NCI-H2227 treated with DMSO at 0.1 percent for 48 hours (cell line): Measurements from ENCODE around the gene CFAP410.
"Not testable (repeated sequence)": the region's sequence is repeated elsewhere in the genome, so short reads cannot be mapped to it uniquely, and the experiment has no call there.

Experiments used
- DNase-seq: peaks from one replicate; lab custom pipeline; 2025; lab: John Stamatoyannopoulos, UW

CFAP410 gene

DNA sequence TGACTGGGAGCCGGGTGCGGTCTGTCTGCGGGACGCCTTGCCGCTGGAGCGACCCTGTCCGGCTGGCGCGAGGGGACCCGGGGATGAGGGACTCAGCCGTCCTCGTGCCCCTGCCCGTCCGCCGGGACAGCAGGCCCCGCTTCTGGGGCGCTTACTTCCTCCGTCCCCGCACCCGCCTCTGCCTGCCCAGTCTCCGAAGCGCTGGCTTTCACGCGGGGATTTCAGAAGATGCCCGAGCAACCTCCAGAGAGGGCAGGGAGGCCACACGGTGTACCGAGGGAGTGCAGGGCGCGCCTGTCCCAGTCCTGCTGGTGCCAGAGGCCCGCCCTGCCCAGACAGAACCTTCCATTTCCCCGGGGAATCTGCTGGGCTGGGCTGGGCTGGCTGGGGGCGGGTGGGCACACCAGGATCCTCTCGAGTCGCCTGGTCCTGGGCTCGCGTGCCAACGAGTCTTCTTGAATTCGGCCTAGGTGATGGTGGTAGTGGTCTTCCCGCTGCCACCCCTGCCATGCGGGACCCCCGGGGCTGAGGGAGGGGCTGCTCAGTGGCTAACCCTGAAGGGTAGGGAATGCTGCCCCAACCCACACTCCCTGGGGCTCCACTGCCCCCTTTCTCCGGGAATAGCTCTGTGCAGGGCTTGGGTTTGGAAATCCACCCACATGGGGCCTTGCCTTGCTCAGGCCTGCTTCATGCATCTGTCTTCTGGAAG, 11.7 kb upstream of the CFAP410 start:
- no peak for DNase-seq

DNA sequence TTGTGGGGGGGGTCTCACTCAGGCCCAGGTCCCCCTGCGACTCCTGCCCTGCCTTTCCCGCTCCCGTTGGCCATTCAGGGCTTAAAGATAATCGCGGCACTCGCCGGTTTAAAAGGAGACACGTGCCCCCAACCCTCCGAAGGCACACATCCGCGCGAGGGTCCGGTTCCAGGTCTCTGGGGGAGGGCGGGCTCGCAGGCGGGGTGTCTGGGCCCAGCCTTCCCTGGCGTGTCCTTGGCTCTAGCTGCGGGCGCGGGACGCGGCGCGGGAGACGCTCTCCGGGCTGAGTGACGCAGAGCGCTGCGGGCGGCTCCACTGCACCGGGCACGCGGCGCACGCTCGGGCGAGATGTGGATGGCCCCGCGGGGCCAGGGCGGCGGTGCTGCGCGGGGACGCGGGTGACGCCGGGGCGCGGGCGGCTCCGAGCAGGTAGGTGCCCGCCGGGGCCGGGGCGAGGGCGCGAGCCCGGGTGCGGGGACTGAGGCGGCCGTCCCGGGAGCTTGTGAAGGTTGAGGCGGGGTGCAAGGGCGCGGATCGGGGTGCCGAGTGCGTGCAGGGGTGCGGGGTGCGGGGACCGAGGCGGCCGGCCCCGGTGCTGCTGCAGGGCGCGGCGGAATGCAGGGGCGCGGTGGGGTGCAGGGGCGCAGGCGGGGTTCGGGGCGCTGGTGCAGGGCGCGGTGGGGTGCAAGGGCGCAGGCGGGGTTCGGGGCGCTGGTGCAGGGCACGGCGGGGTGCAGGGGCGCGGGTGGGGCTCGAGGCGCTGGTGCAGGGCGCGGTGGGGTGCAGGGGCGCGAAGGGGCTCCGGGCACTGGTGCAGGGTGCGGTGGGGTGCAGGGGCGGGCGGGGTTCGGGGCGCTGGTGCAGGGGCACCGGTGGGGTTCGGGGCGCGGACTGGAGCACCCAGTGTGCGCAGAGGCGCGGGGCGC, 10.9 kb upstream of the CFAP410 start:
- no peak for DNase-seq

DNA sequence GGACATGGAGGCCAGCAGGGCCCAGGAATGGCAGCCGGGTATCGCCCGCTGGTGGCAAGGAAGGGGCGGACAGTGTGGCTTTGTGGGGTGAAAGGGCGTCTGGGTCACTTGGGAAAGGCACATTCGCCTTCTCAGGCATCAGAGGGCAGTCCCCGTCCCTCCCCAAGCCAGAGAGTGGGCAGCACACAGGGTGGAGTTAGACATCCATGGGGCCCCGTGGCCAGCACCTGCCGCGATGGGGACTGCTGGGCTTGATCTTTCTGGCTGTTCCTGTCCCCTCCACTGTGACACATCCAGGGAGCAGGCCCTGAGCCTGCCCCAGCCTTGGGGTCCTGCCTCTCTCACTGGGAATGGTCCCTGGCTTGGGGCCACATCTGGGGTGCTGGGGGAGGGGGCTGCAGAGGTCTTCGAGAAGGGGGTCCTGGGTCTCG, 10.2 kb upstream of the CFAP410 start:
- DNase-seq, result no peak

DNA sequence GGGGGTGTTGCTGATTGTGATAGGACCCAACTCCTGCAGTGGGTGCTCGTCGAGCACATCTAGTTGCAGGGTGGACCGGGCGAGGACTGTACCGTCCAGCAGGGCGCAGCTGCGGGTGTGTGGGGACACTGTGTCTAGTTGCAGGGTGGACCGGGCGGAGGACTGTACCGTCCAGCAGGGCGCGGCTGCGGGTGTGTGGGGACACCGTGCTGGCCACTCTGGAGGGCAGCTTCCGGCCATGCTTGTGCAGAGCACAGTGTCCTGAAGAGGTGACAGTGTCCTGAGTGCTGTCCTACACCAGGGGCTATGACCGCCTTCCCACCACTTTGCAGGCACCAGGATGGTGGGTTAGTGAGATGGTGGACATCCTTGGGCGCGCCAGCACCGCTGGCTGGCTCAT, 9.7 kb upstream of the CFAP410 start:
- no peak for DNase-seq

DNA sequence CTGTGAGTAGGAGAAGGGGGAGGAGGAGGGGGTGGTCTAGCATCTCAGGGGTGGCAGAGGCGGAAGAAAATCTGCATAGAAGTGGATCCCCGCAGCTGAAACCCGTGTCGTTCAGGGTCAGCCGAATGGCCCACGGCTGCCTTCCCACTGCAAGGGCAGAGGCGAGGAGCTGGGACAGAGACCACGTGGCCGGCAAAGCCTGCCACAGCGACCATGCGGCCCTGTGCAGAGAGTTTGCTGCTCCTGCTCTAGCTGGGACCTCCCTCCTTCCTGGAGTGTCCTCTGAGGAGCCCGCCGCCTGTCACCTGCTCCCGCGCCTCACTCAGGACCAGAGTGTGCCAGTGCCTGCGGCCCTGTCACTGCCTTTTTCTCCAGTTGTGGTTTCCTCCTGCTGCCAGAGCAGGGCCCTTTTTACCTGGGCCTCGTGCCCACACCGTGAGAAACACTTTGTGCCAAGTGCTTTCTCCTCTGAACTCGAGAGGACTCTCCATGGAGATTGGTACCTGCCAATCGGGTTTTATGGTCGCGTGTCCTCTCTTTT, 8.8 kb upstream of the CFAP410 start:
- DNase-seq, result no peak

DNA sequence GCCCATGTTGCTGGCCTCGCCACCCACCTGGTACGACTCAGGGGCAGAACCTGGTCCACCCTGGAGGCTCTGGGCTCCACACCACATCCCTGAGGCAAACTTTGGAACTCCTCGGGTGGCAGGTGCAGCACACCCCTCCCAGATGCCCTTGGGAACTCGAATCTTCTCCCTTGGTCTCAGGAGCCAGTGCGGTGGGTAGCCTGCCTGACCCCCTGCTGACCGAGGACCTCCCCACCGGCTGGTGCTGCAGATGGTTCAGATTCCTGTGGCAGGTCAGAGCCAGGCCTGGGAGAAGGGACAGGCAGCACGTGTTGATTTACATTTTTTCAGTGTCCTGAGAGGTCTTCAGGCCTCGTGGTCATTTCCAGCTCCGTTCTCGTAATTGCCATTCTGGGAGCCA, 6.3 kb upstream of the CFAP410 start:
- DNase-seq, result no peak

DNA sequence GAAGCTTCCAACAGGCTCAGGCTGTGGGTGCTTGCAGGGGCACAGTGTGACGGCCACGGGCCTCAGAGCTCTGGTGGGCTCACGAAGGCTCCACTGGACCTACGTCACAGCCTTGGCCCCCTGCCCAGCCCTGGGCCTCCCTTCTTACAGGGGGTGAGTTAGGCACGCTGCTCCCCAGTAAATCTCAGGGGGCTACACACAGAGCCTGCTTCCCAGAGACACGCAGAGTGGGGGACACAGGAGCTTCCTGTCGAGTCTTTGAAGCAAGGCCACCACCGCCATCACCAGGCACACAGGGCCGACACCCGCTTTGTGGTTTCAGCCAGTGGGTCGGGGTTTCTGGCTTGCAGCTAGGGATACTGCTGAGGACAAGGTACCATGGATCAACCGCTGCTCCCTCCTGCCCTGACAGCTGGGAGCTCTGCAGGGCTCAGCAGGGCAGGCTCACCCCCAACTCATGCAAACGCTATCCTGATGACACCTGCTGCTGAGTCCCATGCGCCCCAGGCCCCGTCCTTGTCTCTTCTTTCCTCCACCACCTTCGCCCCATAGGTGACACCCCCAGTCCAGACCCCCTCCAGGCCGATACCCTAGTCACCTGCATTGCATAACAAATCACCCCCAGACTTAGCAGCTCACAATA, 5.5 kb upstream of the CFAP410 start:
- DNase-seq, result no peak

DNA sequence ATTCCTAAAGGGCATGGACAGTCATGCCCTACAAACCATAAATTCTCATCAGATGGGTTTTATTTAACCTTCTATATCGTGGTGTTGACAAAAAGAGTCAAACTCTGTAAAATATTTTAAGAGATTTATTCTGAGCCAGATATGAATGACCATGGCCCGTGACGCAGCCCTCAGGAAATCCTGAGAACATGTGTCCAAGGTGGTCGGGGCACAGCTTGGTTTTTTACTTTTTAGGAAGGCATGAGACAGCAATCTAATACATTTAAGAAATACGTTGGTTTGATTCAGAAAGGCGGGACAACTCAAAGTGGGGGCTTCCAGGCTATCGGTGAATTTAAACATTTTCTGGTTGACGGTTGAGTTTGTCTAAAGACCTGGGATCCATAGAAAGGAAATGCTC, 3.8 kb upstream of the CFAP410 start:
- DNase-seq, result not testable (repeated sequence)

DNA sequence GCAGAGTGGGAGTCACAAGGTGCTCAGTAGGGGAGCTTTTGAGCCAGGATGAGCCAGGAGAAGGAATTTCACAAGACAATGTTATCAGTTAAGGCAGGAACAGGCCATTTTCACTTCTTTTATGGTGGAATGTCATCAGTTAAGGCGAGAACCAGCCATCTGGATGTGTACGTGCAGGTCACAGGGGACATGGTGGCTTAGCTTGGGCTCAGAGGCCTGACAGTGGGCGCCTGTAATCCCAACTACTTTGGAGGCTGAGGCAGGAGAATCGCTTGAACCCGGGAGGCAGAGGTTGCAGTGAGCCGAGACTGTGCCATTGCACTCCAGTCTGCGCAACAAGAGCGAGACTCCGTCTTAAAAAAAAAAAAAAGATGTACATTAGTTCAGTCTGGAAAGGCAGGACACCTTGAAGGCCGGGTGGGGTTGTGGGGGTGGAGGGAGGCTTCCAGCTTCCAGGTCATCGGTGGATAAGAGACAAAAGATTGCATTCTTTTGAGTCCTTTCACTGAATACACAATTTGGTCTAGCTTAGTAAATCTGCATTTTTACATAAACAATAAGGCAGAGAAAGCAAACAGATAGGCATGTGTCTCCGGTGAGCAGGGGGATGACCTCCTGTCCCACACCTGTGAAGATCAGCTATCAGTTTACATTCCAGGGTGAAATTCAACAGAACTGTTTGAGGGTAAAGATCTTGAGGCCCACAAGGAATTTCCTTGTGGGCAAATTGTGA, 2.7 kb upstream of the CFAP410 start:
- DNase-seq, result not testable (repeated sequence)

DNA sequence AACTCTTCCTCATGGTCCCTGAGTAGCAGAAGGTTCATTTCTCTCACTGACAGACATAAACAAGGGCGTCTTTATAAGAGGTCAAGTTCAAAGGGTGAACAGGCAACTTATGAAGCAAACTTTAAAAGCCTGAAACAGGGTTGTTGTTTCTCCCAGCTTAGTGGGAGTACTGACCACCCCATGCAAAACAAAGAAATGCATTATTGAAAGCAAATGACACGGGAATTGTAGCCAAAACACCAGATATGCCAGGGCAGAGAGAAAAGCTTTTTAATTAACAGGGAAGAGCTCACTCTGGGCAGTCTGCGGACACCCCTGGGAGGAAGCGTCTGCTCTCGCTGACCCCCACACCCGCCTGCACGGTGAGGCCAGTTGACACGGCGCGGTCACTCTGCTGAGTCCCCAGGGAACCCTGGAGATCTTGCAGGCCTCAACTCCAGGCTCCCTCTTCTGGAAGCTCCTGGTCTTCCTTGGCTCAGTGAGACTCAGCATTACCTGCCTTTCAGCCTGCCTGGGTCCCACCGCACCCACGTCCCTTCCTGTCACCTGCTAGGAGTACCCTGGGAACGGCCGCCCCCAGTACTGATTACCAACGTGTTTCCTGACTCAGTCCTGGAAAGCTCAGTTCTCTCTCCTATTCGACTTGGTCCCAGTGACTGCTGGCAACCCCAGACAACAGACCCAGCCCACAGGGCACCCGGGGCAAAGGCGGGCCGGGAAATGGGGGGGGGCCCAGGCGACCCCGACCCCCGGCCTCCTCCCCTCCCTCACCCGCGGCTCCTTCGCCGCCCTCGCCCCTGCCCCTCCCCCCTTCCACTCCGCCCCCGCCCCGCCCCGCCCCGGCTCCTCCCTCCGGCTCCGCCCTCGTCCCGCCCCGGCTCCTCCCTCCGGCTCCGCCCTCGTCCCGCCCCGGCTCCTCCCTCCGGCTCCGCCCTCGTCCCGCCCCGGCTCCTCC, 972 bp downstream of the CFAP410 start:
- DNase-seq, result peak; percentile 35

DNA sequence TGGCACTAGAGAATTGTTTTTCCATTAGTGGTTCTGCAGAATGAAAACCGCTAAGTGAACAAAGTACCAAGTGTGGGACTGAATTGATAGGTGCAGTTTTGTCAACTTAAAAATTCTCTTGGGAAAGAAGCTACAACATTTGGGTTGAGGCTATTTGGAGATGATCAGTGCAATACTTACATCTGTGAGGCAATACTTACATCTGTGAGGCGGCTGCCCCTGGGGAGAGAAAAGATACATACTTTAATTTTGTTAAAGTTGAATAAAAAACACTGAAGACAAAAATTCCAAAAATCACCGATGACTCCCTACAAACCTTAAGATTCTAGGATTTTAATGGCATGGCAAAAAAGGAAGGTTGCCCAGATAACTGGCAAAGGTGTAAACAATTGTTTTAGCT, 1.7 kb downstream of the CFAP410 start:
- no peak for DNase-seq

DNA sequence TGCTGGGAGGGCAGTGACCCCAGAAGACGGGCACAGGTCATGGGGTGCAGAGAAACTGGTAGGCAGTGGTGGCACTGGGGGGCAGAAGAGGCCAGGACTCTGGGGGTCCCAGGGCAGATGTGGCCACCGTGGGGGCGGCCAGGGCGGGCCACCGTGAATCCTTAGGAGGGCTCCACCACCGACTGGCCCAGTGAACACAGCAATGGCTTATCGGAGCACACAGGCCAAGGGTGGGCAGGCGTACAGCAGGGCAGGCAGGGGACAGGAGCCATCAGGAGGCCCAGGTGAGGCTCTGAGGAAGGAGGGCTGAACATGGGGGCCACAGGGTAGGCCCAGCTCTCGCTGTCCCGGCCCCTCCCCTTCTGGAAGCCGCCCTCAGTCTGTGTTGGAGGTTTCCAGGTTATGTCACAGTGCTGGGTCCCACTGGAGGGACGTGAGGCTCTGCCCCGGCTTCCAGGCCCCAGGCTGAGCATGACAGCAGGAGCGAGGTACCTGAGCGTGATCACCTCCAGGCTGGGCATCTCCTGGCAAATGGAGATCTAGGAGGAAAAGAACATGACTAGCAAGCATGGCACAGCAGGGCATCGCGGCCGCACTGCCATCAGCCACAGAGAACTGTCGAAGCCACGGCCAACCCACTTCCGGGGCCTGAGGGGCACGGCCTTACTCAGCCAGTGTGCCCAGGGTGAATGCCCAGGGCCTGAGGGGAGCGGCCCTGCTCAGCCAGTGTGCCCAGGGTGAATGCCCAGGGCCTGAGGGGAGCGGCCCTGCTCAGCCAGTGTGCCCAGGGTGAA, 3.7 kb downstream of the CFAP410 start:
- DNase-seq, result no peak

DNA sequence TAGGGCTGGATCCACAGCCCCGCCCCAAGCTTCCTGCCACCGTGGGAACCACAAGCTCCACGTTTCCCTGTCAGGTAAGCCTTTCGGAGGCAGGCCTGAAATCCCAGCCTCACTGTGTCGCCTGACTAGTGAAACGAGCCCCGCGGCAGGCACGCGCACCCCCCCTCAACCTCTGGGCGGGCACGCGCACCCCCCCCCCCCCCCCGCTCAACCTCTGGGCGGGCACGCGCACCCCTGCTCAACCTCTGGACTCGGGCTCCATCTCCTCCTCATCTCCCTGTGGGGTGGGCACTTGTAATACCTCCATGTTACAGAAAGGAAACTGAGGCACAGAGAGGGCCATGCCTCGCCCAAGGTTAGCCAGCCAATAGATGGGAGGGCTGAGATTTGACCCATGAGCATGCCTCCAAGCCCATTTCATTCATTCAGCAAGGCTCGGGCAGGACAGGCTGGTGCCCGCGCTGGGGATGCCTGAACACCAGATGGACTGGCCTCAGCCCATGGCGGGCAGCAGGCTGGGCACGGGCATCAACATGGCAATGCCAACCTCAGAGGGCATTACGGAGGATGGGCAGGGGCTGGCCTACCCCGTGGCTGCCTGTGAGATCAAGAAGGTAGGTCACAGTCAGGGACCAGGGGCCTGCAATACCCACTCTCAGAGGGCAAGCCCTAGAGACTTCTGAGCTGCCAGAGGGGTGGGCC, 4.7 kb downstream of the CFAP410 start:
- no peak for DNase-seq

DNA sequence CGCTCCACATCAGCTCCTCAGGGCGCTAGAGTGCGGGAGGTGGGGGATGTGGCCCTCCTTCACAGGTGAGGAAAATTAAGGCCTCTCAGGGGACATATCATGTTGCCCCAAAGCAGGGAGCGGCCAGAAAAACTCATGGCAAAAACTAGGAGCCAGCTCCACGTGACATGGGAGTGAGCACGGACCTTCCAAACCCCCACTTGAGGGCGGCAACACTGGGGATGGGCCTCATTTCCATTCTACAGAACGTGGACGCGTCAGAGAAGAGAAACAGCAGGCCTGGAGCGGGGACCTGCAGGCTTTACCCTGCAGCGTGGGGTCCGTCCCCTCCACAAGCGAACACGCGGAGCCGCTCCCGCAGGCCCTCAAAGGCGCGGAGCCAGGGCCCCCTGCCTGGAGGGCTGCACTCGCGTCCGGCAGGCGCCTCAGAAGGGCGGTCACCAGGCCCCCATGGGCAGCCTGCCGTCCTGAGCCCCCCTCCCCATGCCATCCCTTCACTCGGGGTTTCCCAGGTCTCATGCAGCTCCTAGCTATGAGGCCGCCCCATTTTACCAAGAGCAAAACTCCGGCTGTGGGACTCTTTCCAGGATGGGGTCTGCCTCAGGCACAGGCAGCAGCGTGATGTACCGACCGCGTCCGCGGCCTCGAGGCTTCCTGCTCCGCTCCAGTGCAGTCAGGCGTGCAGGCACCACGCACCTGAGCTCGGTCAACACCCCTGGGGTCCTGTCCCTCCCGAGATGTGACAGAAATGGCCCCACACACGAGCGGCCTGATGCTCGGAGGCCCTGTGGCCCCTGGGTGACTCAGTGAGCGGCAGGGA, 5.5 kb downstream of the CFAP410 start:
- DNase-seq, result no peak

DNA sequence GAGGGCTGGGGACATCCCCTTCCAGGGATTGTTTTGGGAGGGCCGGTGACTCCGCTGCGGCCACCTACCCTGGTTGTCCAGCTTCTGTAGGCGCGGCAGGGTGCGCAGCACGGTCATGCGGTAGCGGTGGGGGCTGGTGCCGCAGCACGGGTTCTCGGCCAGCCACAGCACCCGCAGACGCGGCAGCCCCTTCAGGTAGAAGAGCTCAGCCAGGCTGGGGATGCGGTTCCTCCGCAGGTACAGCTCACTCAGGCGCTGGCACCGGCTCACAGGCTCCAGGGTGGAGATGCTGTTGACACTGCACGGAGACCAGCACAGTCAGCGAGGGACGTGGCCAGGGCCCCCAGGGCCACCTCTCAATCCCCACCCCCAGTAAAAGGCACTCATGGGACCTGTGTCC, 6.2 kb downstream of the CFAP410 start:
- DNase-seq, result no peak

DNA sequence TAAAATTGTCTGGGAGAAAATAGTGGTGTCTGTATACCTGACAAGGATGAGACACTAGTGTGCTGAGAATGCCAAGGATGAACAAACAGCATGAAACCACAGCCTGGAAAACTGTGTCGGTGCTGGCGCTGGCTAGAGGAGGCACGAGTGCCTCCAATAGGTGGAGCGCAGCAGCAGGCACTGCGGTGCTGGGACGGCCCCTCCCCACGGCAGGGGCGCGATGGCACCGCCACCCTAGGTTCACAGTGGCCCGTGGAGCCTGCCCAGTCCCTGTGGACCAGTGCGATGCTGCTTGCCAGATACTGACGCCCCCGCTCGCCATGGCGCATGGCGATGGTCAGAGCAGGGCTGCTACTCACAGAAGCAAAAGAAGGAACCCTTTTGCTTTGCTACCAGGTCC, 6.8 kb downstream of the CFAP410 start:
- no peak for DNase-seq

DNA sequence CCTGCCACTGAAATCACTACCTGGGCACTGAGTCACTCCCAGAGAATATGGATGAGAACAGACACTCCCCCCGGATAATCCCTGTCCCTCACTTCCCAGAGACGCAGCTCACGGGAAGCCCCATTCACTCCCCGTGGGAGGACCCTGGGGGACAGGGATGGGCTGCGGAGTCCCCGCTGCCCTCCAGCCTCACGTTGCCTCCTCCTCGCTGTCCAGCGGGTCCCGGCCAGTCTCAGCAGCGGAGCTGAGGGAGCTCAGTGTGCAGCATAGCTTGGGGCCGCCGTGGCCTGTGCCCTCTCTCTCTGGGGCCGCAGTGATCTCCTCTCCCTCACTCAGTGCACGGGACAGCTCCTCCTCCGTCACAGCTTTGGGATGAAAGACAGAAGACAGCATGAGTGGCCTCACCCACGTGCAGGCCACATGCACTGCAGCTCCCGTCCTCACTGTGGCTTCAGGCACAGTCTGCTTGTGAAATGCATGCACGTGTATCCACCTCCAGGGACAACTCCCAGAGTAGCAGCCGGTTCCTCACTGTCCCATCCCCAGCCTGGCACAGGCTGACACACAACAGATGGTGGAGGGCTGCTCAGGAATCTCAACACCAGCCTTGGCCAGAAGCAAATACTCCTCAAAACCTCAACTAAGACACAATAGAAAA, 7.4 kb downstream of the CFAP410 start:
- DNase-seq, result no peak

DNA sequence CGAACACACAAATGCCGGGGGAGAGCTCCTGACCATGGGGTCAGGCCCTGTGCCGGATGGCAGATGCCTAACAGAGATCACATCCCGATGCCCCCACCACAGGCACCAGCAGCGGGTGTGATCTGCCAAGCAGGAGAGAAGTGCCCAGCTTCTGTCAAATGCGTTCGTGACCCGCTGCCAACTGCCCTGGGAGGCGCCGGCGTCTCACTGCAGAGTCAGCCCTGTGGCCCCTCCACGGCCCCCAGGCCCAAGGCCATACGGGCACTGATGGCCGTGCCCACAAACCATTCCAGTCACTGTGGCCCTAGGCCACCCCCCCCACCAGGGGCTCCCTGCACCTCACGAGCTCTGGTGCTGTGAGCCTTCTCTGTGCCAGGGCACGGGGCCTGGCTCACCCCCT, 8.0 kb downstream of the CFAP410 start:
- DNase-seq, result no peak
